Gastrocnemius medialis (tissue), 4 donors: ENCODE results near the gene CFAP53.

ENCODE experiments used
- POLR2A ChIP-seq, 2 donors: fragments of 450-650 bp; IDR thresholded peaks; one replicate each; pipeline ENCODE4 v1.6.1; 2017; ENCODE audit warnings: antibody characterized with exemption in 2 of 2, mild to moderate bottlenecking in 2 of 2, moderate library complexity in 2 of 2
- TF ChIP-seq, protein P1 (sequence below), 5 experiments: fragments of 450-650 bp in 3 of 5; fragments of 200-600 bp in 2 of 5; sonication (generic) in 2 of 5; IDR thresholded peaks in 4 of 5; conservative IDR thresholded peaks in 1 of 5; 1 replicate in 4 of 5; 2 replicates in 1 of 5; pipeline ENCODE4 v1.5.1; 2016 to 2019; ENCODE audit warnings: antibody characterized with exemption in 5 of 5, mild to moderate bottlenecking in 3 of 5, moderate library complexity in 3 of 5

GRCh38 chr18:50298443-50299284 lies 32.4 kb upstream of the CFAP53 start:
- no peak for TF ChIP-seq POLR2A (IDR thresholded peaks at IDR 0.05)
- TF ChIP-seq, protein P1, sequence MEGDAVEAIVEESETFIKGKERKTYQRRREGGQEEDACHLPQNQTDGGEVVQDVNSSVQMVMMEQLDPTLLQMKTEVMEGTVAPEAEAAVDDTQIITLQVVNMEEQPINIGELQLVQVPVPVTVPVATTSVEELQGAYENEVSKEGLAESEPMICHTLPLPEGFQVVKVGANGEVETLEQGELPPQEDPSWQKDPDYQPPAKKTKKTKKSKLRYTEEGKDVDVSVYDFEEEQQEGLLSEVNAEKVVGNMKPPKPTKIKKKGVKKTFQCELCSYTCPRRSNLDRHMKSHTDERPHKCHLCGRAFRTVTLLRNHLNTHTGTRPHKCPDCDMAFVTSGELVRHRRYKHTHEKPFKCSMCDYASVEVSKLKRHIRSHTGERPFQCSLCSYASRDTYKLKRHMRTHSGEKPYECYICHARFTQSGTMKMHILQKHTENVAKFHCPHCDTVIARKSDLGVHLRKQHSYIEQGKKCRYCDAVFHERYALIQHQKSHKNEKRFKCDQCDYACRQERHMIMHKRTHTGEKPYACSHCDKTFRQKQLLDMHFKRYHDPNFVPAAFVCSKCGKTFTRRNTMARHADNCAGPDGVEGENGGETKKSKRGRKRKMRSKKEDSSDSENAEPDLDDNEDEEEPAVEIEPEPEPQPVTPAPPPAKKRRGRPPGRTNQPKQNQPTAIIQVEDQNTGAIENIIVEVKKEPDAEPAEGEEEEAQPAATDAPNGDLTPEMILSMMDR (IDR thresholded peaks at IDR 0.05 in 4 of 5, conservative IDR thresholded peaks at IDR 0.05 in 1 of 5): no peak
